K562 (cell line): ENCODE results near the gene PRMT3. TPM values are rescaled to one million over a fixed set of nuclear protein-coding genes. Genes with fewer than 3 reads are reported as not detected.
A peak's percentile ranks its signal among the peaks of the same experiment; 100 is the strongest.

Experiments used
- ATF1 ChIP-seq, 2 experiments: fragments of 450-650 bp in 1 of 2; IDR thresholded peaks; 2 replicates each; pipeline ENCODE4 v1.6.1; 2016; ENCODE audit warnings: missing compliant biosample characterization in 1 of 2, missing genetic modification characterization in 1 of 2
- C11orf30 ChIP-seq: fragments of 450-650 bp; IDR thresholded peaks from 2 replicates; pipeline ENCODE4 v1.6.1; 2016; ENCODE audit warnings: low read depth, mild to moderate bottlenecking
- CREB1 ChIP-seq, 2 experiments: sonication (generic) in 1 of 2; formaldehyde crosslinking in 1 of 2; IDR thresholded peaks; 2 replicates each; pipeline versions ENCODE4 v1.6.1 to v1.8.0; 2012 to 2022; ENCODE audit warnings: inconsistent platforms in 1 of 2, mild to moderate bottlenecking in 1 of 2, missing genetic modification reagents in 1 of 2, moderate library complexity in 1 of 2
- HMG20A ChIP-seq: fragments of 450-650 bp; formaldehyde crosslinking; conservative IDR thresholded peaks from 2 replicates; pipeline ENCODE4 v1.4.0; 2020; ENCODE audit warnings: mild to moderate bottlenecking, mixed read lengths
- HNRNPH1 ChIP-seq: fragments of 200-400 bp; formaldehyde crosslinking; optimal IDR thresholded peaks from 2 replicates; pipeline ENCODE3; 2017; ENCODE audit warnings: low read depth, mild to moderate bottlenecking, low read length, moderate library complexity
- HNRNPUL1 ChIP-seq: fragments of 200-400 bp; formaldehyde crosslinking; IDR thresholded peaks from 2 replicates; pipeline ENCODE4 v1.6.1; 2017; ENCODE audit warnings: low read length
- KAT7 ChIP-seq: sonication (generic); formaldehyde crosslinking; IDR thresholded peaks from 2 replicates; pipeline ENCODE4 v1.8.0; 2022; ENCODE audit warnings: missing genetic modification reagents, mild to moderate bottlenecking, borderline replicate concordance
- MECOM ChIP-seq: fragments of 250-450 bp; sonication (Bioruptor Pico); IDR thresholded peaks from 2 replicates; pipeline ENCODE4 v1.8.0; 2022; ENCODE audit warnings: inconsistent platforms
- PCBP1 ChIP-seq: fragments of 200-400 bp; formaldehyde crosslinking; IDR thresholded peaks from 2 replicates; pipeline ENCODE4 v1.6.1; 2018; ENCODE audit warnings: mild to moderate bottlenecking, low read depth, low read length; ENCODE audit not compliant: poor library complexity, severe bottlenecking
- POLR2G ChIP-seq: fragments of 200-400 bp; formaldehyde crosslinking; IDR thresholded peaks from 2 replicates; pipeline ENCODE4 v1.6.1; 2017; ENCODE audit warnings: low read depth, mild to moderate bottlenecking, antibody characterized with exemption, low read length, moderate library complexity
- SETDB1 ChIP-seq: IDR thresholded peaks from one replicate; pipeline ENCODE4 v1.6.1; 2012; ENCODE audit warnings: low read length, control low read depth, inconsistent platforms
- SFPQ ChIP-seq: fragments of 200-400 bp; formaldehyde crosslinking; IDR thresholded peaks from 2 replicates; pipeline ENCODE4 v1.6.1; 2017; ENCODE audit warnings: mild to moderate bottlenecking, low read depth, low read length, moderate library complexity
- SP1 ChIP-seq: sonication (generic); formaldehyde crosslinking; IDR thresholded peaks from 2 replicates; pipeline ENCODE4 v1.8.1; 2022; ENCODE audit warnings: mild to moderate bottlenecking, missing genetic modification reagents
- STAT5B ChIP-seq: fragments of 250-450 bp; sonication (Bioruptor Pico); IDR thresholded peaks from 2 replicates; pipeline ENCODE4 v1.8.0; 2021; ENCODE audit warnings: mild to moderate bottlenecking, inconsistent platforms
- TFAM ChIP-seq: fragments of 250-450 bp; sonication (Bioruptor Pico); conservative IDR thresholded peaks from 2 replicates; pipeline ENCODE4 v1.5.0; 2021; ENCODE audit warnings: mild to moderate bottlenecking, moderate library complexity
- ZNF165 ChIP-seq: fragments of 250-450 bp; sonication (Bioruptor Pico); IDR thresholded peaks from 2 replicates; pipeline ENCODE4 v1.4.0; 2020; ENCODE audit warnings: borderline replicate concordance
- ZNF253 ChIP-seq: fragments of 250-450 bp; sonication (Bioruptor Pico); conservative IDR thresholded peaks from 2 replicates; pipeline ENCODE4 v1.6.1; 2021; ENCODE audit warnings: mild to moderate bottlenecking
- ZNF696 ChIP-seq: fragments of 250-450 bp; sonication (Bioruptor Pico); conservative IDR thresholded peaks from 2 replicates; pipeline ENCODE4 v1.4.0; 2020; ENCODE audit warnings: mild to moderate bottlenecking, moderate library complexity
- polyA plus RNA-seq, 8 experiments: library from polyadenylated mRNA; depleted of rRNA in 4 of 8; stranded (reverse) in 5 of 8; unstranded in 3 of 8; fragments of >200 nt; fragmentation: Nextera tagmentation in 2 of 8; fragmentation: Illumina TruSeq in 1 of 8; extraction: Ambion mirVana in 2 of 8; extraction: Trizol in 1 of 8; gene quantifications; 2 replicates each; pipeline versions ENCODE4 v1.2.1 to v1.2.3, GENCODE V29; 2011 to 2014; ENCODE audit warnings: inconsistent platforms in 1 of 8, missing spikeins in 1 of 8
- total RNA-seq, 7 experiments: library from RNA; depleted of rRNA in 6 of 7; stranded (reverse); fragments of >200 nt in 6 of 7; fragmentation: Illumina TruSeq in 2 of 7; extraction: Trizol in 2 of 7; gene quantifications; 2 replicates each; pipeline versions ENCODE4 v1.2.1 to v1.2.3, GENCODE V29; 2011 to 2021; ENCODE audit warnings: low replicate concordance in 1 of 7
- TF ChIP-seq, protein P1 (sequence below): fragments of 200-800 bp; sonication (Bioruptor generic); IDR thresholded peaks from 2 replicates; pipeline ENCODE4 v1.6.1; 2017; ENCODE audit warnings: missing genetic modification characterization, missing compliant biosample characterization
- TF ChIP-seq, protein P2 (sequence below): fragments of 450-650 bp; IDR thresholded peaks from 2 replicates; pipeline ENCODE4 v1.6.1; 2016; ENCODE audit warnings: antibody characterized with exemption
- TF ChIP-seq, protein P3 (sequence below): fragments of 450-650 bp; IDR thresholded peaks from one replicate; pipeline ENCODE4 v1.6.1; 2018; ENCODE audit warnings: mild to moderate bottlenecking, moderate library complexity; ENCODE audit not compliant: partially characterized antibody

PRMT3 gene
- total and polyA plus RNA-seq, 9 of the 15 experiments (the other 6 are each of a cell fraction or from before 2014, with no cell fraction given), result 24.0 to 62.1 (median 44.7) TPM

DNA sequence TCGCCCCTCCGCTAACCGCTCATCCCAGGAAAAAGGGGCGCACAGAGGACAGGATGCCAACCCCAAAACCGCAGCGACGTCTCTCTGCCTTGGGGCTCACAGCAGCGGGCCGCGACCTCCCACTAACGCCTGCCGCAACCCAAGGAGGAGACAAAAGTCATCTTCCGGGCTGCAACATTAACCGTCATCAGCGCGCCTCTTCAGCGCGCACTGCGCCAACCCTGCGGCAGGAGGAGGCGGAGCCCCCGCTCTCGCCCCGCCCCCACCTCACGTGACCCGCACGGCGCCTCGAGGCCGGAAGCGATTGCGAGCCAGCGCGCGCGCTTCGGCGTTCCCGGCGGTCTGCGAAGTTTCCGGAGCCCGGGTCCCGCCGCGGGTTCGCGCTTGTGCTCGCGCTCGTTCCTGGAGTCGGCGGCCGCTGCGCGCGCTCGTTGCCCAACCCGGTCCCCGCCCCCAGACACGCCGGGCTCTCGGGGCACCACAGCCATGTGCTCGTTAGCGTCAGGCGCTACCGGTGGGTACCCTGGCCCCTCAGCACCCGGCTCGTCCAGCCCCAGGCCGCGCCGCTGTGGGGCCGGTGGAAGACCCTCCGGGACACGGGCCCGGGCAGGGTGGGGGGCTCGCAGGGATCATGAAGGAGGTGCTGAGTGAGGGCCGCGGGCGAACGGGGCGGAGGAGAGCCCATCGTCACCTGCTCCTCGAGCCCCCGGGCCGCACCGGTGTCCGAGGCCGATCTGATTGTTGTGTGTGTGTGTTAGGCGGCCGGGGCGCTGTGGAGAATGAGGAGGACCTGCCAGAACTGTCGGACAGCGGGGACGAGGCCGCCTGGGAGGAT is at the start of gene PRMT3 (continued):
- TF ChIP-seq CREB1 (IDR thresholded peaks at IDR 0.05), result peak; percentile 98
- peak; percentile 97 for TF ChIP-seq CREB1 (CRISPR knock-in tag; IDR thresholded peaks at IDR 0.05)
- no peak for TF ChIP-seq SETDB1
- TF ChIP-seq, protein P1, sequence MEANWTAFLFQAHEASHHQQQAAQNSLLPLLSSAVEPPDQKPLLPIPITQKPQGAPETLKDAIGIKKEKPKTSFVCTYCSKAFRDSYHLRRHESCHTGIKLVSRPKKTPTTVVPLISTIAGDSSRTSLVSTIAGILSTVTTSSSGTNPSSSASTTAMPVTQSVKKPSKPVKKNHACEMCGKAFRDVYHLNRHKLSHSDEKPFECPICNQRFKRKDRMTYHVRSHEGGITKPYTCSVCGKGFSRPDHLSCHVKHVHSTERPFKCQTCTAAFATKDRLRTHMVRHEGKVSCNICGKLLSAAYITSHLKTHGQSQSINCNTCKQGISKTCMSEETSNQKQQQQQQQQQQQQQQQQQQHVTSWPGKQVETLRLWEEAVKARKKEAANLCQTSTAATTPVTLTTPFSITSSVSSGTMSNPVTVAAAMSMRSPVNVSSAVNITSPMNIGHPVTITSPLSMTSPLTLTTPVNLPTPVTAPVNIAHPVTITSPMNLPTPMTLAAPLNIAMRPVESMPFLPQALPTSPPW (CRISPR knock-in tag), result peak; percentile 76
- no peak for TF ChIP-seq MECOM (CRISPR knock-in tag)
- TF ChIP-seq, protein P2, sequence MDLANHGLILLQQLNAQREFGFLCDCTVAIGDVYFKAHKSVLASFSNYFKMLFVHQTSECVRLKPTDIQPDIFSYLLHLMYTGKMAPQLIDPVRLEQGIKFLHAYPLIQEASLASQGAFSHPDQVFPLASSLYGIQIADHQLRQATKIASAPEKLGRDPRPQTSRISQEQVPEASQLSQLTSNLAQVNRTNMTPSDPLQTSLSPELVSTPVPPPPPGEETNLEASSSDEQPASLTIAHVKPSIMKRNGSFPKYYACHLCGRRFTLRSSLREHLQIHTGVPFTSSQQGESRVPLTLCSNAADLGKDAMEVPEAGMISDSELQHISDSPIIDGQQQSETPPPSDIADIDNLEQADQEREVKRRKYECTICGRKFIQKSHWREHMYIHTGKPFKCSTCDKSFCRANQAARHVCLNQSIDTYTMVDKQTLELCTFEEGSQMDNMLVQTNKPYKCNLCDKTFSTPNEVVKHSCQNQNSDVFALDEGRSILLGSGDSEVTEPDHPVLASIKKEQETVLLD, result peak; percentile 75
- no peak for TF ChIP-seq ZNF253 (CRISPR knock-in tag)
- TF ChIP-seq POLR2G, result peak; percentile 94
- TF ChIP-seq ZNF165 (CRISPR knock-in tag), result 0 out of 2 replicates have a peak, but pooled peaks have one; percentile 80
- TF ChIP-seq SP1, result peak; percentile 94
- TF ChIP-seq, protein P3, sequence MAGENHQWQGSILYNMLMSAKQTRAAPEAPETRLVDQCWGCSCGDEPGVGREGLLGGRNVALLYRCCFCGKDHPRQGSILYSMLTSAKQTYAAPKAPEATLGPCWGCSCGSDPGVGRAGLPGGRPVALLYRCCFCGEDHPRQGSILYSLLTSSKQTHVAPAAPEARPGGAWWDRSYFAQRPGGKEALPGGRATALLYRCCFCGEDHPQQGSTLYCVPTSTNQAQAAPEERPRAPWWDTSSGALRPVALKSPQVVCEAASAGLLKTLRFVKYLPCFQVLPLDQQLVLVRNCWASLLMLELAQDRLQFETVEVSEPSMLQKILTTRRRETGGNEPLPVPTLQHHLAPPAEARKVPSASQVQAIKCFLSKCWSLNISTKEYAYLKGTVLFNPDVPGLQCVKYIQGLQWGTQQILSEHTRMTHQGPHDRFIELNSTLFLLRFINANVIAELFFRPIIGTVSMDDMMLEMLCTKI, result no peak
- TF ChIP-seq ATF1 (CRISPR knock-in tag; IDR thresholded peaks at IDR 0.05), result peak; percentile 78
- peak; percentile 99 for TF ChIP-seq ATF1 (tag; IDR thresholded peaks at IDR 0.05)
- no peak for TF ChIP-seq HNRNPH1
- TF ChIP-seq HNRNPUL1, result no peak
- TF ChIP-seq STAT5B (CRISPR knock-in tag), result no peak
- no peak; the same call in 1 of the 2 replicates for TF ChIP-seq KAT7 (CRISPR knock-in tag)
- TF ChIP-seq SFPQ, result no peak
- no peak for TF ChIP-seq TFAM (CRISPR knock-in tag)
- TF ChIP-seq PCBP1, result peak; percentile 77
- TF ChIP-seq ZNF696, result no peak
- peak; percentile 97 for TF ChIP-seq C11orf30
- TF ChIP-seq HMG20A, result no peak
